ENCODE results near the gene ADAM22.

The ADAM22 gene

DNA sequence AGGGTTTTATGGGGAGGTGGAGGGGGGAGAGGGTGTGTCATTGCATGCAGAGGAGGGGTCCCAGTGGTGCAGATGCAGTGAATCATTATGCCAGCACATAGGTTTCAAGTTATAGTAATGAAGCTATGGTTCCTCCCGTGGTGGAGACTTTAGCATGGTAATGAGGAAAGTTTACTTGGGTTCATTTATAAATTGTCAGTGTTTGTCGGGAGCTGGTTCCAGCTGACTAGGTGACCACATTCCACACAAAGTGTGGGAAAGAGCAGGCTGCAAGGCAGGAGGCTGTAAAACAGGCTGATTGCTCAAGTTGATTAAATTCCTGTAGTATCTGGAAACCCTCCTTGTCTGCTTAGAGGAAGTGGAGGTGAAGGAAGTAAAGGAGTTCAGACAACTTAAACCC, 206.9 kb downstream of the ADAM22 start:
- peaks cover 5% of the 10 kb centered on the region; the same call in 1 of the 2 replicates for H3K36me3 ChIP-seq (ENCODE audit: control insufficient read depth, insufficient read depth, low read length)
- H3K27ac ChIP-seq (ENCODE audit: low read depth, low read length): no peak overlapping the region
- no peak overlapping the region for H3K9ac ChIP-seq (ENCODE audit: low read depth, low read length)
- H3K27me3 ChIP-seq (ENCODE audit: control insufficient read depth, insufficient read depth, low read length): no peaks in the 10 kb centered on the region
- H3K4me3 ChIP-seq (ENCODE audit: low read depth, low read length): no peak overlapping the region
- H3K9me3 ChIP-seq (ENCODE audit: control insufficient read depth, insufficient read depth, low read length): no peaks in the 10 kb centered on the region
- no peaks in the 10 kb centered on the region; the same call in 1 of the 2 replicates for H3K4me1 ChIP-seq (ENCODE audit: control insufficient read depth, insufficient read depth, low read length)

DNA sequence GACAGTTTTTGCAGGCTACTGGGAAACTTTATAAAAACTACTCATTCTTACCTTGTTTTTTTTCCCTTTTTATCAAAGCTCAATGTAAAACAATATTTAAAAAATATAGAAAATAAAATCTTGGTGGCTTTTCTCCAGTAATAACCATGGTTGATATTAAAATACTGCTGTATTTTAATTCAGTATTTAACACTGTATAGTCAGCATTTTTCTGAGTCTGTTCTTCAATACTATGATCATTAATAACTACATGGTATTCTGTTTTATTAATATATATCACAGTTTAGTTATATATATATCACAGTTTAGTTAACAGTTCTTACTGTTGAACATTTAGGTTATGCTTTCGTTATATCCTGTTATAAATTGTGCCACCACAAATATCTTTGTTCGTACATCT, 207.4 kb downstream of the ADAM22 start:
- no peak overlapping the region for H3K9ac ChIP-seq (ENCODE audit: low read depth, low read length)
- H3K27ac ChIP-seq (ENCODE audit: low read depth, low read length): no peak overlapping the region
- H3K27me3 ChIP-seq (ENCODE audit: control insufficient read depth, insufficient read depth, low read length): no peaks in the 10 kb centered on the region
- no peaks in the 10 kb centered on the region; the same call in 1 of the 2 replicates for H3K4me1 ChIP-seq (ENCODE audit: control insufficient read depth, insufficient read depth, low read length)
- H3K4me3 ChIP-seq (ENCODE audit: low read depth, low read length): no peak overlapping the region
- H3K36me3 ChIP-seq (ENCODE audit: control insufficient read depth, insufficient read depth, low read length): peaks cover 5% of the 10 kb centered on the region; the same call in 1 of the 2 replicates
- no peaks in the 10 kb centered on the region for H3K9me3 ChIP-seq (ENCODE audit: control insufficient read depth, insufficient read depth, low read length)

DNA sequence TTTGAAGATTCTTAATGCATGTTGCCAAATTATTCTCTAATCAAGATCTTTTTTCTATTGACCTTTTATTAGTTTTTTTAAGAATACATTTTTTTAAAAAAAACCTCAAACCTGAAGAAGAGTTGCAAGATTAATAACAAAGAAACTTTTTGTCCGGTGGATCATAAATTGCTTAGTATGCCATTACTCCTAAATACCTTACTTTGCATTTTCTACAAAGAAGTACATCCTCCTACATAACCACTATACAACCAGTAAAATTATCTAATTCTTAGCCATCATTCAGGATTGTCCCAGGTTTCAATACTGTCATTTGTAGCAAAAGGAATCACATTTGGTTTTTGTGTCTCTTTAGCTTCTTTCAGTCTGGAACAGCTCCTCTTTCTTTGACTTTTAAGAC, 207.9 kb downstream of the ADAM22 start:
- no peaks in the 10 kb centered on the region for H3K27me3 ChIP-seq (ENCODE audit: control insufficient read depth, insufficient read depth, low read length)
- no peaks in the 10 kb centered on the region for H3K9me3 ChIP-seq (ENCODE audit: control insufficient read depth, insufficient read depth, low read length)
- no peaks in the 10 kb centered on the region; the same call in 1 of the 2 replicates for H3K4me1 ChIP-seq (ENCODE audit: control insufficient read depth, insufficient read depth, low read length)
- H3K4me3 ChIP-seq (ENCODE audit: low read depth, low read length): no peak overlapping the region
- H3K27ac ChIP-seq (ENCODE audit: low read depth, low read length): no peak overlapping the region
- peaks cover 5% of the 10 kb centered on the region; the same call in 1 of the 2 replicates for H3K36me3 ChIP-seq (ENCODE audit: control insufficient read depth, insufficient read depth, low read length)
- H3K9ac ChIP-seq (ENCODE audit: low read depth, low read length): no peak overlapping the region

DNA sequence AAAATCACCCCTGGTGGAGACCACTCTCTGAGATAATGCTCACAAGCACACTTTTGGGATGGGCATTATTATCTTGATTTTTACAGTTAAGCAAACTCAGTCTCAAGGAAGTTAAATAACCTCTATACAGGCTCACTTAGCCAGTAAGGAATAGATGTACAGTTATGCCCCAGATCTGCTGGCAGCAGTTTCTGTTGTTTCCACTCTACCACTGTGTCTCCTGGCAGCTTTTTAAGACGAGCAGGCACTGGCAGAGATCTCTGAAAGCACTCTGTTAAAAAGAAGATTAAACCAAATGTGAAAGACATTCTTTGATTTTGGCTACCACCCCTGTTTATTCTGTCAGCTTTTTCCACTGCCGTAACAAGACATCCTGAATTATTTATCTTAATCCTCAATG, 212.6 kb downstream of the ADAM22 start:
- Histone ChIP-seq H3K4me3 (ENCODE audit: low read depth, low read length) (no peak overlapping the region), H3K9me3 (ENCODE audit: control insufficient read depth, insufficient read depth, low read length) (no peaks in the 10 kb centered on the region), H3K9ac (ENCODE audit: low read depth, low read length) (no peak overlapping the region), H3K27me3 (ENCODE audit: control insufficient read depth, insufficient read depth, low read length) (no peaks in the 10 kb centered on the region), H3K36me3 (ENCODE audit: control insufficient read depth, insufficient read depth, low read length) (peaks cover 8% of the 10 kb centered on the region; the same call in 1 of the 2 replicates), H3K27ac (ENCODE audit: low read depth, low read length) (no peak overlapping the region), H3K4me1 (ENCODE audit: control insufficient read depth, insufficient read depth, low read length) (peaks cover 4% of the 10 kb centered on the region; the same call in 1 of the 2 replicates)

DNA sequence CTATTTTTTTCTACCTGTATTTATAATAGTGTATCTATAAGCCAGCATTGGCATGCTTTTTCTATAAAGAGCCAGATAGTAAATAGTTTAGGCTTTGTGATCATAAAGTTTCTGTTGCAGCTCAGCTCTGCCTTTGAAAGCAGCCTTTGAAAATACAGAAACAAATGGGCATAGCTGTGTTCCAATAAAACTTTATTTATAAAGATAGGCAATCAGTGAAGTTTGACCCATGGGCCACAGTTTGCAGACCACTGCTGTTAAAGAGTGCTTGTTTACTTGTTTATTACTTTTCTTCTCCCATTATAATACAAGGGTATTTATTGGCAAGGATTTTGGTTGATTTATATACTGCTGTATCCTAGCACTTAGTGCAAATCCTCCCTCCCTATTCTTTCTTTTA, 213.3 kb downstream of the ADAM22 start:
- Histone ChIP-seq H3K27ac (ENCODE audit: low read depth, low read length) (no peak overlapping the region), H3K4me3 (ENCODE audit: low read depth, low read length) (no peak overlapping the region), H3K27me3 (ENCODE audit: control insufficient read depth, insufficient read depth, low read length) (no peaks in the 10 kb centered on the region), H3K4me1 (ENCODE audit: control insufficient read depth, insufficient read depth, low read length) (peaks cover 5% of the 10 kb centered on the region; the same call in 1 of the 2 replicates), H3K9ac (ENCODE audit: low read depth, low read length) (no peak overlapping the region), H3K9me3 (ENCODE audit: control insufficient read depth, insufficient read depth, low read length) (no peaks in the 10 kb centered on the region), H3K36me3 (ENCODE audit: control insufficient read depth, insufficient read depth, low read length) (peaks cover 8% of the 10 kb centered on the region; the same call in 1 of the 2 replicates)

DNA sequence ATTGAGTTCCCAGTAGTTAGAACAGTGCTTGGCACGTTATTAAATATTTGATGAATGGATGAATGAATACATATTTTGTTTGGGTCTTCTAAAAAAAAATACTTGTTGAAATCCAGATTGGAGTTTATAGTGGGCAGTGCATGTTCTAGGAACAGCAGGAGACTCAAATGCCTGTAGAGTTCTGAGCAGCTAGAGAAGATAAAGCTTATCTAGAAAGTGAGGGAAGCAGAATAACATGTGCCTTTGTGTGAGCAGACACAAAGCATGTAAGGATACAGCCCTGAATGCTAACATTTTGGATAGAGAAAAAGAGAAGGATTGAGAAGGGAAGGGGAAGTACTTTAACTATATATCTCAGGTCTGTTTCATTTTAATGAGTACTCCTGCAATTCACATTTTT, 213.9 kb downstream of the ADAM22 start:
- peaks cover 6% of the 10 kb centered on the region; the same call in 1 of the 2 replicates for H3K4me1 ChIP-seq (ENCODE audit: control insufficient read depth, insufficient read depth, low read length)
- H3K27ac ChIP-seq (ENCODE audit: low read depth, low read length): no peak overlapping the region
- H3K4me3 ChIP-seq (ENCODE audit: low read depth, low read length): no peak overlapping the region
- H3K27me3 ChIP-seq (ENCODE audit: control insufficient read depth, insufficient read depth, low read length): no peaks in the 10 kb centered on the region
- H3K36me3 ChIP-seq (ENCODE audit: control insufficient read depth, insufficient read depth, low read length): peaks cover 8% of the 10 kb centered on the region; the same call in 1 of the 2 replicates
- no peaks in the 10 kb centered on the region for H3K9me3 ChIP-seq (ENCODE audit: control insufficient read depth, insufficient read depth, low read length)
- H3K9ac ChIP-seq (ENCODE audit: low read depth, low read length): no peak overlapping the region

DNA sequence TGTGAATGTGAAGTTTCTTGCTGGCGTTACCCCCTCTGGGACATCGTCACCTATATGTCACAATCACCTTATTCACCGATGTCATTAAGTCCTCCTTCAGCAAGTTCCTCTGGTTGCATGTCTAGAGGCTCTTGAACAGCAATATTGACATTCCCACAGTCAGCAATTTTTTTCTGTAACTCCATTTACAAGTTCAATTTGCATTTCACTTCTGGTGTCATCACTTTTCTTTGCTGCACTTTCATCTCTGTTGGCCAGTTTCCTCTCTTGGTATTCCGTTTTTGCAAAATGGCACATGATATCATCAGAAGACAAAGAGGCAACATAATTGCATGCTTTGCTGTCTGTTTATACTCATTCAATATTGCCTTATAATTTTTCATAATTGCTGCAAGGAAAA, 216.0 kb downstream of the ADAM22 start:
- H3K27ac ChIP-seq (ENCODE audit: low read depth, low read length): no peak overlapping the region
- no peak overlapping the region for H3K4me3 ChIP-seq (ENCODE audit: low read depth, low read length)
- H3K9ac ChIP-seq (ENCODE audit: low read depth, low read length): no peak overlapping the region
- H3K4me1 ChIP-seq (ENCODE audit: control insufficient read depth, insufficient read depth, low read length): peaks cover 17% of the 10 kb centered on the region
- no peaks in the 10 kb centered on the region for H3K27me3 ChIP-seq (ENCODE audit: control insufficient read depth, insufficient read depth, low read length)
- no peaks in the 10 kb centered on the region for H3K9me3 ChIP-seq (ENCODE audit: control insufficient read depth, insufficient read depth, low read length)
- peaks cover 8% of the 10 kb centered on the region; the same call in 1 of the 2 replicates for H3K36me3 ChIP-seq (ENCODE audit: control insufficient read depth, insufficient read depth, low read length)

DNA sequence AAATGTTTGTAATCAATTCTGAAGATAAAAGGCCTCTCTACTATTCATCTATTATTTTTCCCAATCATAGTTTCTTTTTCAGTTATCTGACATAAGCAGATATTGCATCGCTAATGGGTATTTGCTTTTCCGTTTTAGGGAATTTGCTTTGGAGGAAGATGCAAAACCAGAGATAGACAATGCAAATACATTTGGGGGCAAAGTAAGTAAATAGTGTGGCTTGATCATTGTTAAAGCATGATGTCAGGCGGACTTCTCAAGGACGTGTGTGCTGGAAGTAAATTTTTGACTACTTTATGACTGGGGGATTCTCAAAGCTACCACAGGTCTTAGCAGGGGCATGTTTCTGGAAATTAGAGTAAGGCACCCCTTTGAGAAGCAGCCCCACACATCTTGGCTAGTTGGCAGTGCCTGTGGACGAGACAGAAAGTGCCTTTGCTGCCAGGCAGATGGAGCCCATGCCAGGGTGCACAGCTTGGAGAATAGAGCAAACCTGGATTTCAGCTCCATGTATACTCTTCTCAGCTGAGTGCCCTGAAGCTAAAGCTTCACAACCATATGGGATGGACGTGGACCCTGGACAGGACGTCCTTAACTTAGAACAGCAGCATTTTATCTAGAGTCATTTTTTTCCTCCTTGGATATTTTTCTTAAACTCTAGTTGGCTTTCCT, 217.2 kb downstream of the ADAM22 start:
- peaks cover 17% of the 10 kb centered on the region for H3K4me1 ChIP-seq (ENCODE audit: control insufficient read depth, insufficient read depth, low read length)
- H3K36me3 ChIP-seq (ENCODE audit: control insufficient read depth, insufficient read depth, low read length): 0 out of 2 replicates have a peak, but pooled peaks cover 3% of the 10 kb centered on the region
- peak overlapping the region; percentile 38 for H3K27ac ChIP-seq (ENCODE audit: low read depth, low read length)
- no peaks in the 10 kb centered on the region for H3K27me3 ChIP-seq (ENCODE audit: control insufficient read depth, insufficient read depth, low read length)
- H3K4me3 ChIP-seq (ENCODE audit: low read depth, low read length): no peak overlapping the region
- H3K9me3 ChIP-seq (ENCODE audit: control insufficient read depth, insufficient read depth, low read length): no peaks in the 10 kb centered on the region
- no peak overlapping the region for H3K9ac ChIP-seq (ENCODE audit: low read depth, low read length)

DNA sequence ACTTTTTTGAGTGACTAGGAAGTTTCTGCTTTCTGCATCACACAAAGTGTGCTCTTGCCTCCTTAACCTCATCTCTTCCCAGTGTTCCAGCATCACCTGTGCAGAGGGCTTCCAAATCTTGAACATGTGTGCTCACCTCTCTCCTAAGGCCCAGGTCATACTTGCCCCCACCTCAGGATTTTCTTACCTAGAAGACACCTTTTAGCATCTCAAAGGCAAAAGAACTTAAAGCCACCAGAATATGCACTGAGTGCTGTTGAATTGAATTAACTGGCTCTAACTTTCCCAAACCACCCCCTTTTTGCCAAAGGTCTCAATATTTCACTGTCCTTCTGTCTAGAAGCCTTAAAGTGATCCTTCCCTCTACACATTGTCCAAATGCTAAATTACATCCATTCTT, 219.3 kb downstream of the ADAM22 start:
- Histone ChIP-seq H3K9me3 (ENCODE audit: control insufficient read depth, insufficient read depth, low read length) (no peaks in the 10 kb centered on the region), H3K4me3 (ENCODE audit: low read depth, low read length) (no peak overlapping the region), H3K36me3 (ENCODE audit: control insufficient read depth, insufficient read depth, low read length) (0 out of 2 replicates have a peak, but pooled peaks cover 3% of the 10 kb centered on the region), H3K27ac (ENCODE audit: low read depth, low read length) (no peak overlapping the region), H3K9ac (ENCODE audit: low read depth, low read length) (no peak overlapping the region), H3K27me3 (ENCODE audit: control insufficient read depth, insufficient read depth, low read length) (no peaks in the 10 kb centered on the region), H3K4me1 (ENCODE audit: control insufficient read depth, insufficient read depth, low read length) (peaks cover 23% of the 10 kb centered on the region)

DNA sequence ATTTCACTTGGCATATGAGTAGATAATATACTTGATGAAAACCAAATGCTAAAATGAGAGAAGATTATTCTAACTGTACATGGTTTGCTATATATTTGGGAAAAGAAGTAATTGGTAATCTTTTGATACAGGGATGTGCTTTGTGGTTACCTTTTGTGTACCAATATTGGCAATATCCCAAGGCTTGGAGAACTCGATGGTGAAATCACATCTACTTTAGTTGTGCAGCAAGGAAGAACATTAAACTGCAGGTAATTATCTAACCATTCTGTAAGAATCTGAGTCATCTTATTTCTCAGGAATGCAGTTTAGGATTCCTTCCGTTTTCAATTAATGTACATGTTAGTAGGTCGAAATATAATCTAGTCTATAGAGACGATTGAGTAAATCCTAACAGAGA, 221.7 kb downstream of the ADAM22 start:
- H3K27ac ChIP-seq (ENCODE audit: low read depth, low read length): no peak overlapping the region
- no peaks in the 10 kb centered on the region for H3K9me3 ChIP-seq (ENCODE audit: control insufficient read depth, insufficient read depth, low read length)
- no peaks in the 10 kb centered on the region for H3K27me3 ChIP-seq (ENCODE audit: control insufficient read depth, insufficient read depth, low read length)

DNA sequence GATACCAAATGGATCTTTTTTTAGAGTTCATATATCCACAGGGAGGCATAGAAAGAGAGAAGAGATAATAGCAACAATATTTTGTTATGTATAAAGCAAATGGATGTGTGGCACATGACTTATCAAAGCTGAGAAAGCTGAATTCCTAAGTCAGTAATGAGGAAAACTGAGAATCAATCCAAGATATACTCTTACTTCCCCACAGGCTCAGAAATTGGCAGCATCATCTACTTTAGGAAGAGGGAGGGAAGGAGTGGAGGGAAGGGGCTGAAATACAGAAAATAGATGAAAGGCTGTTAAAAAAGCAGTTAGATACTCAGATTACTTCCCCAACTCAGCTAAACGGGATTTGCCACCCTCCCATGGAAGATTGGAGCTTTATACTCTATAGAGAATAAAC, 222.3 kb downstream of the ADAM22 start:
- peaks cover 22% of the 10 kb centered on the region for H3K4me1 ChIP-seq (ENCODE audit: control insufficient read depth, insufficient read depth, low read length)
- no peak overlapping the region for H3K9ac ChIP-seq (ENCODE audit: low read depth, low read length)
- H3K9me3 ChIP-seq (ENCODE audit: control insufficient read depth, insufficient read depth, low read length): no peaks in the 10 kb centered on the region
- no peak overlapping the region for H3K4me3 ChIP-seq (ENCODE audit: low read depth, low read length)
- no peak overlapping the region for H3K27ac ChIP-seq (ENCODE audit: low read depth, low read length)
- H3K36me3 ChIP-seq (ENCODE audit: control insufficient read depth, insufficient read depth, low read length): no peaks in the 10 kb centered on the region
- H3K27me3 ChIP-seq (ENCODE audit: control insufficient read depth, insufficient read depth, low read length): no peaks in the 10 kb centered on the region

More for the DNA sequence above, 221.7 kb downstream of the ADAM22 start:
- peaks cover 23% of the 10 kb centered on the region for H3K4me1 ChIP-seq (ENCODE audit: control insufficient read depth, insufficient read depth, low read length)
- H3K4me3 ChIP-seq (ENCODE audit: low read depth, low read length): no peak overlapping the region
- no peaks in the 10 kb centered on the region for H3K36me3 ChIP-seq (ENCODE audit: control insufficient read depth, insufficient read depth, low read length)
- H3K9ac ChIP-seq (ENCODE audit: low read depth, low read length): no peak overlapping the region

Measured in HUES48 (cell line).